NB4 (cell line): ENCODE data around the gene DCLRE1A.

Experiments used
- DNase-seq: peaks from one replicate; pipeline ENCODE4 v3.0.0; 2010; ENCODE audit warnings: low read depth
- H3K4me3 ChIP-seq: one replicate; pipeline ENCODE4 v1.5.1; 2011; ENCODE audit warnings: mild to moderate bottlenecking, low read depth, low read length, moderate library complexity
- MYC ChIP-seq: IDR thresholded peaks from 2 replicates; pipeline ENCODE4 v1.6.1; 2011; ENCODE audit warnings: low read depth, low read length
- POLR2A ChIP-seq: IDR thresholded peaks from 2 replicates; pipeline ENCODE4 v1.6.1; 2011; ENCODE audit warnings: mild to moderate bottlenecking; ENCODE audit not compliant: insufficient read length; ENCODE audit errors: extremely low read depth
- TF ChIP-seq, protein P1 (sequence below): IDR thresholded peaks from one replicate; pipeline ENCODE4 v1.5.1; 2012; ENCODE audit warnings: low read depth, low read length
- TF ChIP-seq, protein P2 (sequence below): IDR thresholded peaks from 2 replicates; pipeline ENCODE4 v1.6.1; 2011; ENCODE audit warnings: low read depth, low read length

Gene DCLRE1A

GRCh38 chr10:113857210-113857609 is 3.3 kb upstream of the DCLRE1A start:
- peak overlapping the region; percentile 91 for H3K4me3 ChIP-seq
- no peak for DNase-seq
- TF ChIP-seq, protein P1, sequence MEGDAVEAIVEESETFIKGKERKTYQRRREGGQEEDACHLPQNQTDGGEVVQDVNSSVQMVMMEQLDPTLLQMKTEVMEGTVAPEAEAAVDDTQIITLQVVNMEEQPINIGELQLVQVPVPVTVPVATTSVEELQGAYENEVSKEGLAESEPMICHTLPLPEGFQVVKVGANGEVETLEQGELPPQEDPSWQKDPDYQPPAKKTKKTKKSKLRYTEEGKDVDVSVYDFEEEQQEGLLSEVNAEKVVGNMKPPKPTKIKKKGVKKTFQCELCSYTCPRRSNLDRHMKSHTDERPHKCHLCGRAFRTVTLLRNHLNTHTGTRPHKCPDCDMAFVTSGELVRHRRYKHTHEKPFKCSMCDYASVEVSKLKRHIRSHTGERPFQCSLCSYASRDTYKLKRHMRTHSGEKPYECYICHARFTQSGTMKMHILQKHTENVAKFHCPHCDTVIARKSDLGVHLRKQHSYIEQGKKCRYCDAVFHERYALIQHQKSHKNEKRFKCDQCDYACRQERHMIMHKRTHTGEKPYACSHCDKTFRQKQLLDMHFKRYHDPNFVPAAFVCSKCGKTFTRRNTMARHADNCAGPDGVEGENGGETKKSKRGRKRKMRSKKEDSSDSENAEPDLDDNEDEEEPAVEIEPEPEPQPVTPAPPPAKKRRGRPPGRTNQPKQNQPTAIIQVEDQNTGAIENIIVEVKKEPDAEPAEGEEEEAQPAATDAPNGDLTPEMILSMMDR, result no peak
- TF ChIP-seq, protein P2, sequence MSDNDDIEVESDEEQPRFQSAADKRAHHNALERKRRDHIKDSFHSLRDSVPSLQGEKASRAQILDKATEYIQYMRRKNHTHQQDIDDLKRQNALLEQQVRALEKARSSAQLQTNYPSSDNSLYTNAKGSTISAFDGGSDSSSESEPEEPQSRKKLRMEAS, result no peak

GRCh38 chr10:113856563-113856962 is 2.7 kb upstream of the DCLRE1A start:
- H3K4me3 ChIP-seq, result peak overlapping the region; percentile 91
- peak; percentile 27 for DNase-seq
- TF ChIP-seq, protein P1, result no peak
- TF ChIP-seq POLR2A (no peak), MYC (no peak)
- TF ChIP-seq, protein P2, result no peak

- peak; percentile 85 for DNase-seq
- TF ChIP-seq, protein P1, result no peak
- TF ChIP-seq POLR2A (peak; percentile 25), MYC (peak; percentile 51; the same call in 1 of the 2 replicates)
- peak overlapping the region; percentile 91 for H3K4me3 ChIP-seq
Measured at GRCh38 chr10:113854761-113855588, 1.1 kb upstream of the DCLRE1A start.

- TF ChIP-seq POLR2A (no peak), MYC (no peak)
- TF ChIP-seq, protein P1, result no peak
- TF ChIP-seq, protein P2, result no peak
- no peak for DNase-seq
- peak overlapping the region; percentile 91 for H3K4me3 ChIP-seq
Measured at GRCh38 chr10:113853578-113854012, 287 bp downstream of the DCLRE1A start.

GRCh38 chr10:113849946-113850345 is 3.9 kb downstream of the DCLRE1A start:
- DNase-seq, result no peak
- H3K4me3 ChIP-seq, result no peak overlapping the region
- no peak for TF ChIP-seq POLR2A

- TF ChIP-seq, protein P2, result no peak
- no peak for TF ChIP-seq POLR2A
- TF ChIP-seq MYC, result no peak
- TF ChIP-seq, protein P1, result no peak
- DNase-seq, result no peak
- H3K4me3 ChIP-seq, result no peak overlapping the region
Measured at GRCh38 chr10:113849140-113849803, 4.6 kb downstream of the DCLRE1A start.
